ENCODE results near the gene CAPN14.

- TF ChIP-seq, protein P1, sequence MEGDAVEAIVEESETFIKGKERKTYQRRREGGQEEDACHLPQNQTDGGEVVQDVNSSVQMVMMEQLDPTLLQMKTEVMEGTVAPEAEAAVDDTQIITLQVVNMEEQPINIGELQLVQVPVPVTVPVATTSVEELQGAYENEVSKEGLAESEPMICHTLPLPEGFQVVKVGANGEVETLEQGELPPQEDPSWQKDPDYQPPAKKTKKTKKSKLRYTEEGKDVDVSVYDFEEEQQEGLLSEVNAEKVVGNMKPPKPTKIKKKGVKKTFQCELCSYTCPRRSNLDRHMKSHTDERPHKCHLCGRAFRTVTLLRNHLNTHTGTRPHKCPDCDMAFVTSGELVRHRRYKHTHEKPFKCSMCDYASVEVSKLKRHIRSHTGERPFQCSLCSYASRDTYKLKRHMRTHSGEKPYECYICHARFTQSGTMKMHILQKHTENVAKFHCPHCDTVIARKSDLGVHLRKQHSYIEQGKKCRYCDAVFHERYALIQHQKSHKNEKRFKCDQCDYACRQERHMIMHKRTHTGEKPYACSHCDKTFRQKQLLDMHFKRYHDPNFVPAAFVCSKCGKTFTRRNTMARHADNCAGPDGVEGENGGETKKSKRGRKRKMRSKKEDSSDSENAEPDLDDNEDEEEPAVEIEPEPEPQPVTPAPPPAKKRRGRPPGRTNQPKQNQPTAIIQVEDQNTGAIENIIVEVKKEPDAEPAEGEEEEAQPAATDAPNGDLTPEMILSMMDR (conservative IDR thresholded peaks at IDR 0.05; ENCODE audit: low read depth, low read length): no peak
- TF ChIP-seq EZH2 (IDR thresholded peaks at IDR 0.05; ENCODE audit: low read length, unreplicated experiment): no peak
- no peak for TF ChIP-seq EZH2phosphoT487 (IDR thresholded peaks at IDR 0.05; ENCODE audit: borderline replicate concordance, low read length)
Observed at GRCh38 chr2:31161637-31162036, 55.7 kb downstream of the CAPN14 start.

Measured in PC-3 (cell line).